BE2C (cell line): ENCODE measurements around the gene AFG1L.
"Not testable (repeated sequence)": the region's sequence is repeated elsewhere in the genome, so short reads cannot be mapped to it uniquely, and the experiment has no call there.

Source experiments
- DNase-seq: peaks from one replicate; pipeline ENCODE4 v3.0.0-alpha.2; 2020
- H3K27me3 ChIP-seq: fragments of 250-450 bp; sonication (Bioruptor Pico); 2 replicates; pipeline ENCODE4 v1.5.1; 2020; ENCODE audit warnings: mild to moderate bottlenecking
- H3K36me3 ChIP-seq: fragments of 250-450 bp; sonication (Bioruptor Pico); 2 replicates; pipeline ENCODE4 v1.5.1; 2020; ENCODE audit warnings: mild to moderate bottlenecking
- H3K4me1 ChIP-seq: fragments of 250-450 bp; sonication (Bioruptor Pico); 2 replicates; pipeline ENCODE4 v1.5.1; 2020
- H3K4me3 ChIP-seq: 2 replicates; pipeline ENCODE4 v1.5.1; 2011; ENCODE audit warnings: low read depth, low read length
- H3K9me3 ChIP-seq: fragments of 250-450 bp; sonication (Bioruptor Pico); 2 replicates; pipeline ENCODE4 v1.5.1; 2020
- CTCF ChIP-seq: IDR thresholded peaks from 2 replicates; pipeline ENCODE4 v1.5.1; 2012; ENCODE audit warnings: mild to moderate bottlenecking, low read depth, low read length

AFG1L gene

GRCh38 chr6:108268845-108269244 is 26.0 kb upstream of the AFG1L start:
- TF ChIP-seq CTCF: no peak
- Histone ChIP-seq H3K36me3 (no peaks in the 10 kb centered on the region), H3K9me3 (no peaks in the 10 kb centered on the region), H3K4me1 (no peaks in the 10 kb centered on the region), H3K27me3 (no peaks in the 10 kb centered on the region), H3K4me3 (no peak overlapping the region)
- no peak for DNase-seq

- H3K4me1 ChIP-seq, H3K9me3 ChIP-seq, H3K36me3 ChIP-seq, DNase-seq, H3K27me3 ChIP-seq, H3K4me3 ChIP-seq: not testable (repeated sequence)
Observed at GRCh38 chr6:108269955-108270354, 24.9 kb upstream of the AFG1L start.

GRCh38 chr6:108274546-108274945 is 20.3 kb upstream of the AFG1L start:
- H3K9me3 ChIP-seq: no peaks in the 10 kb centered on the region
- no peak for DNase-seq
- H3K36me3 ChIP-seq: no peaks in the 10 kb centered on the region
- no peak for TF ChIP-seq CTCF
- no peak overlapping the region for H3K4me3 ChIP-seq
- no peaks in the 10 kb centered on the region for H3K4me1 ChIP-seq
- H3K27me3 ChIP-seq: no peaks in the 10 kb centered on the region

- no peaks in the 10 kb centered on the region for H3K4me1 ChIP-seq
- no peak for DNase-seq
- no peaks in the 10 kb centered on the region for H3K9me3 ChIP-seq
- no peaks in the 10 kb centered on the region for H3K27me3 ChIP-seq
- no peak for TF ChIP-seq CTCF
- no peak overlapping the region for H3K4me3 ChIP-seq
- no peaks in the 10 kb centered on the region for H3K36me3 ChIP-seq
Observed at GRCh38 chr6:108275976-108276375, 18.9 kb upstream of the AFG1L start.

- no peak for TF ChIP-seq CTCF
- no peak for DNase-seq
- Histone ChIP-seq H3K27me3 (no peaks in the 10 kb centered on the region), H3K4me3 (no peak overlapping the region), H3K36me3 (no peaks in the 10 kb centered on the region), H3K4me1 (no peaks in the 10 kb centered on the region), H3K9me3 (no peaks in the 10 kb centered on the region)
Observed at GRCh38 chr6:108277295-108277694, 17.6 kb upstream of the AFG1L start.

GRCh38 chr6:108277831-108278230 is 17.0 kb upstream of the AFG1L start:
- H3K4me3 ChIP-seq: no peak overlapping the region
- no peaks in the 10 kb centered on the region for H3K9me3 ChIP-seq
- no peaks in the 10 kb centered on the region for H3K4me1 ChIP-seq
- H3K36me3 ChIP-seq: no peaks in the 10 kb centered on the region
- no peak for DNase-seq
- TF ChIP-seq CTCF: no peak
- no peaks in the 10 kb centered on the region for H3K27me3 ChIP-seq

- Histone ChIP-seq H3K36me3 (no peaks in the 10 kb centered on the region), H3K4me3 (no peak overlapping the region), H3K4me1 (no peaks in the 10 kb centered on the region), H3K9me3 (no peaks in the 10 kb centered on the region), H3K27me3 (no peaks in the 10 kb centered on the region)
- no peak for TF ChIP-seq CTCF
- no peak for DNase-seq
Observed at GRCh38 chr6:108285381-108285780, 9.5 kb upstream of the AFG1L start.
